SU-DHL-6 (cell line): ENCODE measurements around the gene PPFIBP1.

Experiments used
- CTCF ChIP-seq: fragments of 200-600 bp; sonication (generic); IDR thresholded peaks from one replicate; pipeline ENCODE4 v1.5.1; 2017; ENCODE audit warnings: antibody characterized with exemption, mild to moderate bottlenecking, low read length, moderate library complexity; ENCODE audit not compliant: insufficient read depth, poor library complexity, severe bottlenecking
- EZH2phosphoT487 ChIP-seq: fragments of 200-600 bp; sonication (generic), shearing (Covaris generic); conservative IDR thresholded peaks from 2 replicates; pipeline ENCODE4 v1.6.1; 2018; ENCODE audit warnings: mild to moderate bottlenecking, antibody characterized with exemption, low read length, moderate library complexity, mixed read lengths

- TF ChIP-seq CTCF = no peak
- no peak for TF ChIP-seq EZH2phosphoT487
These were observed 12.8 kb upstream of the PPFIBP1 start for GRCh38 chr12:27511031-27511722.
